ENCODE results near the gene TRIM52.

DNA sequence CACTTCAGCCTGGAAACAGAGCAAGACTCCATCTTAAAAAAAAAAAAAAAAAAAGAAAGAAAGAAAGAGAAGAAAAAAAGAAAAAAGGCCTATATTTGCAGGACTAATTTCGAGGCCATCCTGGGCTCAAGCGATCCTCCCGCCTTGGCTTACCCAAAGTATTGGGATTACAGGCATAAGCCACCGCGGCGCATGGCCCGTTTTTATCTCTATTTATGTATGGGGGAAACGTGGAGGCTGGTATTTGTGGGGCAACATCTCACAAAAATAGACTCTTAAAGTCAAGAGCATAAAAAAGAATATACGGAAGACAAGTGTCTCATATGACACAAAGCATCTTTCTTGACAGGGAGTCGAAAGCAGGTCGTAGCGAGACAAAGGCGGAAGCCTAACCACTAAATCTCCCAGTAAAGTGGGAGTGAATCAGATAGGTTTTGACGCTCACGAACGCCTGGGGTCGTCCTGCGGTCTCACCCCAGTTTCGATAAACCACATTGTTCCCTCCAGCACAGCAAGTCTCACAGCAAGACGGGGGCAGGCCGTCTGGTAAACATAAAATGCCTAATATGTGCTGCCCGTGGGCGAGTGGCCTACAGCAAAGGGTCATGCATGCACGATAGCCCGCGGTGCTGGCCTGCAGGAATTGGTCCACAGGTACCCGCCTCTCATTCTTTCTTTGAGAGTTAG lies 39.7 kb downstream of the TRIM52 start:
- TF ChIP-seq, protein P1, sequence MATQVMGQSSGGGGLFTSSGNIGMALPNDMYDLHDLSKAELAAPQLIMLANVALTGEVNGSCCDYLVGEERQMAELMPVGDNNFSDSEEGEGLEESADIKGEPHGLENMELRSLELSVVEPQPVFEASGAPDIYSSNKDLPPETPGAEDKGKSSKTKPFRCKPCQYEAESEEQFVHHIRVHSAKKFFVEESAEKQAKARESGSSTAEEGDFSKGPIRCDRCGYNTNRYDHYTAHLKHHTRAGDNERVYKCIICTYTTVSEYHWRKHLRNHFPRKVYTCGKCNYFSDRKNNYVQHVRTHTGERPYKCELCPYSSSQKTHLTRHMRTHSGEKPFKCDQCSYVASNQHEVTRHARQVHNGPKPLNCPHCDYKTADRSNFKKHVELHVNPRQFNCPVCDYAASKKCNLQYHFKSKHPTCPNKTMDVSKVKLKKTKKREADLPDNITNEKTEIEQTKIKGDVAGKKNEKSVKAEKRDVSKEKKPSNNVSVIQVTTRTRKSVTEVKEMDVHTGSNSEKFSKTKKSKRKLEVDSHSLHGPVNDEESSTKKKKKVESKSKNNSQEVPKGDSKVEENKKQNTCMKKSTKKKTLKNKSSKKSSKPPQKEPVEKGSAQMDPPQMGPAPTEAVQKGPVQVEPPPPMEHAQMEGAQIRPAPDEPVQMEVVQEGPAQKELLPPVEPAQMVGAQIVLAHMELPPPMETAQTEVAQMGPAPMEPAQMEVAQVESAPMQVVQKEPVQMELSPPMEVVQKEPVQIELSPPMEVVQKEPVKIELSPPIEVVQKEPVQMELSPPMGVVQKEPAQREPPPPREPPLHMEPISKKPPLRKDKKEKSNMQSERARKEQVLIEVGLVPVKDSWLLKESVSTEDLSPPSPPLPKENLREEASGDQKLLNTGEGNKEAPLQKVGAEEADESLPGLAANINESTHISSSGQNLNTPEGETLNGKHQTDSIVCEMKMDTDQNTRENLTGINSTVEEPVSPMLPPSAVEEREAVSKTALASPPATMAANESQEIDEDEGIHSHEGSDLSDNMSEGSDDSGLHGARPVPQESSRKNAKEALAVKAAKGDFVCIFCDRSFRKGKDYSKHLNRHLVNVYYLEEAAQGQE (IDR thresholded peaks at IDR 0.05; ENCODE audit: low read depth, low read length) = no peak
- TF ChIP-seq TEAD4 (IDR thresholded peaks at IDR 0.05; ENCODE audit: borderline replicate concordance, insufficient read depth) (no peak), POLR2AphosphoS5 (IDR thresholded peaks at IDR 0.05; ENCODE audit: low read depth, low read length) (no peak), YY1 (IDR thresholded peaks at IDR 0.05; ENCODE audit: low read depth) (no peak), RXRA (IDR thresholded peaks at IDR 0.05; ENCODE audit: borderline replicate concordance, low read depth) (no peak), SIN3A (IDR thresholded peaks at IDR 0.05; ENCODE audit: borderline replicate concordance, low read depth, low read length) (no peak), CHD2 (IDR thresholded peaks at IDR 0.05; ENCODE audit: low read length, partially characterized antibody) (no peak)
- TF ChIP-seq, protein P2, sequence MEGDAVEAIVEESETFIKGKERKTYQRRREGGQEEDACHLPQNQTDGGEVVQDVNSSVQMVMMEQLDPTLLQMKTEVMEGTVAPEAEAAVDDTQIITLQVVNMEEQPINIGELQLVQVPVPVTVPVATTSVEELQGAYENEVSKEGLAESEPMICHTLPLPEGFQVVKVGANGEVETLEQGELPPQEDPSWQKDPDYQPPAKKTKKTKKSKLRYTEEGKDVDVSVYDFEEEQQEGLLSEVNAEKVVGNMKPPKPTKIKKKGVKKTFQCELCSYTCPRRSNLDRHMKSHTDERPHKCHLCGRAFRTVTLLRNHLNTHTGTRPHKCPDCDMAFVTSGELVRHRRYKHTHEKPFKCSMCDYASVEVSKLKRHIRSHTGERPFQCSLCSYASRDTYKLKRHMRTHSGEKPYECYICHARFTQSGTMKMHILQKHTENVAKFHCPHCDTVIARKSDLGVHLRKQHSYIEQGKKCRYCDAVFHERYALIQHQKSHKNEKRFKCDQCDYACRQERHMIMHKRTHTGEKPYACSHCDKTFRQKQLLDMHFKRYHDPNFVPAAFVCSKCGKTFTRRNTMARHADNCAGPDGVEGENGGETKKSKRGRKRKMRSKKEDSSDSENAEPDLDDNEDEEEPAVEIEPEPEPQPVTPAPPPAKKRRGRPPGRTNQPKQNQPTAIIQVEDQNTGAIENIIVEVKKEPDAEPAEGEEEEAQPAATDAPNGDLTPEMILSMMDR (IDR thresholded peaks at IDR 0.05) = no peak
- TF ChIP-seq, protein P3, sequence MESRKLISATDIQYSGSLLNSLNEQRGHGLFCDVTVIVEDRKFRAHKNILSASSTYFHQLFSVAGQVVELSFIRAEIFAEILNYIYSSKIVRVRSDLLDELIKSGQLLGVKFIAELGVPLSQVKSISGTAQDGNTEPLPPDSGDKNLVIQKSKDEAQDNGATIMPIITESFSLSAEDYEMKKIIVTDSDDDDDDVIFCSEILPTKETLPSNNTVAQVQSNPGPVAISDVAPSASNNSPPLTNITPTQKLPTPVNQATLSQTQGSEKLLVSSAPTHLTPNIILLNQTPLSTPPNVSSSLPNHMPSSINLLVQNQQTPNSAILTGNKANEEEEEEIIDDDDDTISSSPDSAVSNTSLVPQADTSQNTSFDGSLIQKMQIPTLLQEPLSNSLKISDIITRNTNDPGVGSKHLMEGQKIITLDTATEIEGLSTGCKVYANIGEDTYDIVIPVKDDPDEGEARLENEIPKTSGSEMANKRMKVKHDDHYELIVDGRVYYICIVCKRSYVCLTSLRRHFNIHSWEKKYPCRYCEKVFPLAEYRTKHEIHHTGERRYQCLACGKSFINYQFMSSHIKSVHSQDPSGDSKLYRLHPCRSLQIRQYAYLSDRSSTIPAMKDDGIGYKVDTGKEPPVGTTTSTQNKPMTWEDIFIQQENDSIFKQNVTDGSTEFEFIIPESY (IDR thresholded peaks at IDR 0.05; ENCODE audit: borderline replicate concordance, low read depth) = no peak
- TF ChIP-seq, protein P4, sequence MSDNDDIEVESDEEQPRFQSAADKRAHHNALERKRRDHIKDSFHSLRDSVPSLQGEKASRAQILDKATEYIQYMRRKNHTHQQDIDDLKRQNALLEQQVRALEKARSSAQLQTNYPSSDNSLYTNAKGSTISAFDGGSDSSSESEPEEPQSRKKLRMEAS (IDR thresholded peaks at IDR 0.05; ENCODE audit: low read depth) = no peak

Data from SK-N-SH (cell line).